Measurements from ENCODE around the gene CDC25C. TPM values are rescaled to one million over a fixed set of nuclear protein-coding genes. Genes with fewer than 3 reads are reported as not detected.
A peak's percentile ranks its signal among the peaks of the same experiment; 100 is the strongest.
"Not testable (repeated sequence)": the region's sequence is repeated elsewhere in the genome, so short reads cannot be mapped to it uniquely, and the experiment has no call there.

The CDC25C gene
- polyA plus RNA-seq, 4 donors = 6.6 to 8.2 (median 7.6) TPM

- DNase-seq (ENCODE audit: low read depth in 4 of 4, low spot score in 2 of 4) = peak in 2 of 4 donors; percentile 22 to 37
Observed at GRCh38 chr5:138282920-138283742, 48.5 kb downstream of the CDC25C start.

GRCh38 chr5:138280915-138281314, 50.7 kb downstream of the CDC25C start:
- no peak for DNase-seq (ENCODE audit: low read depth in 4 of 4, low spot score in 2 of 4)

- DNase-seq (ENCODE audit: low read depth in 4 of 4, low spot score in 2 of 4) = no peak
Observed at GRCh38 chr5:138276402-138277054, 55.1 kb downstream of the CDC25C start.

- DNase-seq (ENCODE audit: low read depth in 4 of 4, low spot score in 2 of 4) = no peak
Observed at GRCh38 chr5:138275895-138276294, 55.7 kb downstream of the CDC25C start.

GRCh38 chr5:138275379-138275782, 56.2 kb downstream of the CDC25C start:
- DNase-seq (ENCODE audit: low read depth in 4 of 4, low spot score in 2 of 4) = peak in 1 of 4 donors; percentile 19

GRCh38 chr5:138274189-138274853, 57.3 kb downstream of the CDC25C start, which contains the start of gene GFRA3:
Gene GFRA3 (minus strand): TSS chr5:138274621. CDS start chr5:138274424, 197 bp downstream.
- DNase-seq (ENCODE audit: low read depth in 4 of 4, low spot score in 2 of 4) = peak in 1 of 4 donors; percentile 28

GRCh38 chr5:138273834-138274188, 57.8 kb downstream of the CDC25C start:
- DNase-seq (ENCODE audit: low read depth in 4 of 4, low spot score in 2 of 4) = no peak

GRCh38 chr5:138272681-138273080, 58.9 kb downstream of the CDC25C start:
- no peak for DNase-seq (ENCODE audit: low read depth in 4 of 4, low spot score in 2 of 4)

- no peak for DNase-seq (ENCODE audit: low read depth in 4 of 4, low spot score in 2 of 4)
Observed at GRCh38 chr5:138271281-138271680, 60.3 kb downstream of the CDC25C start.

- no peak for DNase-seq (ENCODE audit: low read depth in 4 of 4, low spot score in 2 of 4)
Observed at GRCh38 chr5:138264183-138264582, 67.4 kb downstream of the CDC25C start.

- no peak for DNase-seq (ENCODE audit: low read depth in 4 of 4, low spot score in 2 of 4)
Observed at GRCh38 chr5:138263581-138263980, 68.0 kb downstream of the CDC25C start.

GRCh38 chr5:138258704-138259292, 72.8 kb downstream of the CDC25C start:
- no peak for DNase-seq (ENCODE audit: low read depth in 4 of 4, low spot score in 2 of 4)

GRCh38 chr5:138257583-138257982, 74.0 kb downstream of the CDC25C start:
- no peak for DNase-seq (ENCODE audit: low read depth in 4 of 4, low spot score in 2 of 4)

- no peak for DNase-seq (ENCODE audit: low read depth in 4 of 4, low spot score in 2 of 4)
Observed at GRCh38 chr5:138252944-138253343, 78.7 kb downstream of the CDC25C start.

- DNase-seq (ENCODE audit: low read depth in 4 of 4, low spot score in 2 of 4) = not testable (repeated sequence)
Observed at GRCh38 chr5:138247800-138248199, 83.8 kb downstream of the CDC25C start.

- DNase-seq (ENCODE audit: low read depth in 4 of 4, low spot score in 2 of 4) = no peak
Observed at GRCh38 chr5:138246822-138247221, 84.8 kb downstream of the CDC25C start.

GRCh38 chr5:138246334-138246733, 85.3 kb downstream of the CDC25C start:
- no peak for DNase-seq (ENCODE audit: low read depth in 4 of 4, low spot score in 2 of 4)

- DNase-seq (ENCODE audit: low read depth in 4 of 4, low spot score in 2 of 4) = no peak
Observed at GRCh38 chr5:138245717-138246116, 85.9 kb downstream of the CDC25C start.

GRCh38 chr5:138243794-138244193, 87.8 kb downstream of the CDC25C start:
- DNase-seq (ENCODE audit: low read depth in 4 of 4, low spot score in 2 of 4) = no peak

- DNase-seq (ENCODE audit: low read depth in 4 of 4, low spot score in 2 of 4) = peak in 3 of 4 donors; percentile 21 to 31 (median 24)
Observed at GRCh38 chr5:138241688-138242571, 89.7 kb downstream of the CDC25C start.

All from left renal cortex interstitium (tissue), 4 donors.